ENCODE measurements around the gene TDRKH.
"Not testable (repeated sequence)": the region's sequence is repeated elsewhere in the genome, so short reads cannot be mapped to it uniquely, and the experiment has no call there.

Gene TDRKH

DNA sequence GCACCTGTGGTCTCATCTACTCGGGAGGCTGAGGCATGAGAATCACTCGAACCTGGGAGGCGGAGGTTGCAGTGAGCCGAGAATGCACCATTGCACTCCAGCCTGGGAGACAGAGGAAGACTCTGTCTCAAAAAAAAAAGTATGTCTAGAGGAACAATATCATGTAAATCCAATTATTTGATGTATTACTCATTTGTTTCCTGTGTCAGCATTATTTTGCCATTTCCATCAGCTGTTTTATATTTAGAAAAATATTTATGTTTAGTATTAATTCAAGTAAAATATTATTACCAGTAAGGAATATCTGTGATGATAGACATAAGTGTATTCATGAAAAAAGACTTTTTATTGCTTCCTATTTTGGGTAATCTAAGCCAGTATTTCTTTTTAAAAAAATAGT lies 13.0 kb downstream of the TDRKH start:
- no peak overlapping the region for H3K4me3 ChIP-seq (ENCODE audit: low read length)
- no peak for DNase-seq (ENCODE audit: low read depth)
- TF ChIP-seq CTCF (conservative IDR thresholded peaks at IDR 0.05; ENCODE audit: low read length), result no peak

DNA sequence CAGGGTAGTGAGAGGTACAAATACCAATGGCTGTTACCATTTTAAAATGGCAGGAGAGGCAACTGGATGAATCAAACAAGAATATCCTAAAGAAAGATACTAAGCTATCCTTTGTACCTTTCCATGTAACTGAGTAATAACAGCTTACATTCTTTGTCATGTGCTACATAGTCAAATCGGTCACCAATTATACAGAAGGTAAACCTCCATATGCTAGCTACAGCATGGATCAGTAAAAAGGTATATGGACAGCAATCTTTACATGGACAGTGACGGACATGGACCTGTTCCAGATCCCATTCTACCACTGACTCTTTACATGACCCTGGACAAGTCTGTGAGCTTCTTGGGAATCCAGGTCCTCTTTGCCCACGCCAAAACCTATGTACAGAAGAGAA lies 13.6 kb downstream of the TDRKH start:
- no peak overlapping the region for H3K4me3 ChIP-seq (ENCODE audit: low read length)
- no peak for TF ChIP-seq CTCF (conservative IDR thresholded peaks at IDR 0.05; ENCODE audit: low read length)

GRCh38 chr1:151775894-151776664 lies 14.2 kb downstream of the TDRKH start:
- TF ChIP-seq CTCF (conservative IDR thresholded peaks at IDR 0.05; ENCODE audit: low read length), result no peak
- no peak overlapping the region for H3K4me3 ChIP-seq (ENCODE audit: low read length)
- DNase-seq (ENCODE audit: low read depth), result no peak

More for the DNA sequence above, 13.6 kb downstream of the TDRKH start:
- DNase-seq (ENCODE audit: low read depth), result no peak

- DNase-seq (ENCODE audit: low read depth), result no peak
- no peak overlapping the region for H3K4me3 ChIP-seq (ENCODE audit: low read length)
- no peak for TF ChIP-seq CTCF (conservative IDR thresholded peaks at IDR 0.05; ENCODE audit: low read length)
Observed at GRCh38 chr1:151774256-151774922, 15.9 kb downstream of the TDRKH start.

- no peak for TF ChIP-seq CTCF (conservative IDR thresholded peaks at IDR 0.05; ENCODE audit: low read length)
- no peak overlapping the region for H3K4me3 ChIP-seq (ENCODE audit: low read length)
- DNase-seq (ENCODE audit: low read depth), result peak; percentile 1
Observed at GRCh38 chr1:151773702-151774101, 16.6 kb downstream of the TDRKH start.

DNA sequence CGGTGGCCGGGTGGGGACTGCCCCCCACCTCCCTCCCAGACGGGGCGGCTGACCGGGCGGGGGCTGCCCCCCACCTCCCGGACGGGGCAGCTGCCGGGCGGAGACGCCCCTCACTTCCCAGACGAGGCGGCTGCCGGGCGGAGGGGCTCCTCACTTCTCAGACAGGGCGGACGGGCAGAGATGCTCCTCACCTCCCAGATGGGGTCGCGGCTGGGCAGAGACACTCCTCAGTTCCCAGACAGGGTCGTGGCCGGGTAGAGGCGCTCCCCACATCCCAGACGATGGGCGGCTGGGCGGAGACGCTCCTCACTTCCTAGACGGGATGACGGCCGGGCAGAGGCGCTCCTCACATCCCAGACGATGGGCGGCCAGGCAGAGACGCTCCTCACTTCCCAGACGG lies 21.0 kb downstream of the TDRKH start:
- H3K4me3 ChIP-seq (ENCODE audit: low read length); DNase-seq (ENCODE audit: low read depth): not testable (repeated sequence)

DNA sequence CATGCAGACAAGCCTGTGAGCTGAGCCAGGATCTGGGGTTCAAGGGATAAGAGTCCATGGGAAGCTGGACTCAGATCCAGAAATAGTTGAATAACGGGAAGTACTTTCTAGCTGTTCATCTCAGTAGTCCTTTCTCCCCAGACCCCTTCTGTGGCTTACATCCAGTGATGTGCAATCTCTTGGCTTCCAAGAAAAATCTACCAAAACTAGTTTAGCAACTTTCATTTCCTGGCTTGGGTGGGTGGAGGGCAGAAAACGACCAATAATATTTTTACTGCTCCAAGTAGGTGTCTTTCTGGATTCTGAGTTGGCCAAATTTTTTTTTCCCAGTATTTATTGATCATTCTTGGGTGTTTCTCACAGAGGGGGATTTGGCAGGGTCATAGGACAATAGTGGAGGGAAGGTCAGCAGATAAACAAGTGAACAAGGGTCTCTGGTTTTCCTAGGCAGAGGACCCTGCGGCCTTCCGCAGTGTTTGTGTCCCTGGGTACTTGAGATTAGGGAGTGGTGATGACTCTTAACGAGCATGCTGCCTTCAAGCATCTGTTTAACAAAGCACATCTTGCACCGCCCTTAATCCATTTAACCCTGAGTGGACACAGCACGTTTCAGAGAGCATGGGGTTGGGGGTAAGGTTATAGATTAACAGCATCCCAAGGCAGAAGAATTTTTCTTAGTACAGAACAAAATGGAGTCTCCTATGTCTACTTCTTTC lies 21.8 kb downstream of the TDRKH start:
- DNase-seq (ENCODE audit: low read depth); H3K4me3 ChIP-seq (ENCODE audit: low read length): not testable (repeated sequence)

DNA sequence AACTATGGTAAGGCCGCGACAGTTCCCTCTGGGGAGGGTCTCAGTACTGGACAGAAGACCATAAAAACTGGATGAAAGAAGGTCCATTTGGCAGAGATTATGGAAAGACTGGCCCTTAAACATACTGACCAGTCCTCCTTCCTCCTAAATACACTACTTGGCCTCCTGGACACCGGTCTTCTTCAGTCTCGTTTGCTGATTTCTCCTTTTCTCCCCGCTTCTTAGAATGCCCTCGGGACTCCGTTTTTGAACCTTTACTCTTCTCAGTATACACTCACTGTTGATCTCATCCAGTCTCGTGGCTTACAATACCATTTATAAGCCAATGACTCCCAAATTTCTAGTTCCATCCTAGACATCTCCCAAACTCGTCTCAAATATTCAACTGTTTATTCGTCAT lies 26.3 kb downstream of the TDRKH start:
- TF ChIP-seq CTCF (conservative IDR thresholded peaks at IDR 0.05; ENCODE audit: low read length), result no peak
- peak; percentile 1 for DNase-seq (ENCODE audit: low read depth)
- H3K4me3 ChIP-seq (ENCODE audit: low read length), result peak overlapping the region; percentile 84
